Ovary (tissue), 9 donors: ENCODE measurements around the gene CCNK. TPM values are rescaled to one million over a fixed set of nuclear protein-coding genes. Genes with fewer than 3 reads are reported as not detected.

Experiments
- DNase-seq, 5 donors: peaks; one replicate each; pipeline ENCODE4 v3.0.0-alpha.2; 2019 to 2020
- H3K27ac ChIP-seq, 2 donors: fragments of 200-600 bp; one replicate each; pipeline versions ENCODE4 v1.5.1 to v1.8.0; 2019 to 2022
- H3K27me3 ChIP-seq: fragments of 200-600 bp; one replicate; pipeline ENCODE4 v1.8.0; 2022
- H3K36me3 ChIP-seq: fragments of 200-600 bp; sonication (generic); one replicate; pipeline ENCODE4 v1.5.1; 2019
- H3K4me1 ChIP-seq: one replicate; pipeline ENCODE4 v1.8.1; 2013; ENCODE audit warnings: mild to moderate bottlenecking, moderate library complexity; ENCODE audit not compliant: insufficient read depth
- H3K4me3 ChIP-seq: fragments of 200-600 bp; sonication (generic); one replicate; pipeline ENCODE4 v1.5.1; 2017
- H3K9me3 ChIP-seq, 2 donors: fragments of 200-600 bp in 1 of 2; sonication (generic) in 1 of 2; one replicate each; pipeline versions ENCODE4 v1.5.1 to v1.8.1; 2013 to 2019; ENCODE audit warnings: mild to moderate bottlenecking in 1 of 2, moderate library complexity in 1 of 2
- CTCF ChIP-seq, 3 donors: fragments of 450-650 bp in 2 of 3; fragments of 200-600 bp in 1 of 3; IDR thresholded peaks; one replicate each; pipeline versions ENCODE4 v1.5.1 to v1.8.0; 2016 to 2022; ENCODE audit warnings: antibody characterized with exemption in 3 of 3, mild to moderate bottlenecking in 1 of 3
- EP300 ChIP-seq: sonication (generic); formaldehyde crosslinking; IDR thresholded peaks from one replicate; pipeline ENCODE4 v1.6.1; 2017; ENCODE audit warnings: antibody characterized with exemption
- POLR2A ChIP-seq: fragments of 450-650 bp; IDR thresholded peaks from one replicate; pipeline ENCODE4 v1.6.1; 2017; ENCODE audit warnings: antibody characterized with exemption, mild to moderate bottlenecking, moderate library complexity
- WGBS, 3 donors: extraction: QIAGEN DNeasy Blood & Tissue Kit in 1 of 3; methylation state at CpG; one replicate each; pipeline versions ENCODE4 v1.1.5 to v1.1.7; 2013 to 2017; 5-methylcytosine and 5-hydroxymethylcytosine counted together
- intact Hi-C, 4 donors: fragments of 100-400 bp; cut with DNase I; formaldehyde crosslinking; loops; one replicate each; pipeline versions ENCODE4 v1.11.0 to v1.15.1; 2022 to 2023
- polyA plus RNA-seq, 2 donors: library from polyadenylated mRNA; stranded (reverse); fragments of 200-250 nt in 1 of 2; fragments of 350-450 nt in 1 of 2; fragmentation: Illumina TruSeq in 1 of 2; extraction: RNeasy Lipid Tissue Mini Kit (QIAGEN cat#74804) in 1 of 2; gene quantifications; one replicate each; pipeline ENCODE4 v1.2.3, GENCODE V29; 2013 to 2014
- total RNA-seq, 7 donors: library from RNA; depleted of rRNA in 2 of 7; stranded (reverse); fragments of >200 nt in 2 of 7; fragmentation: NEBNext Ultra II Directional in 3 of 7; extraction: Animal tissue kit (Norgen Biotek cat#: 25700) in 3 of 7; gene quantifications; one replicate each; pipeline versions ENCODE4 v1.1.0 to v1.2.4, GENCODE V29; 2016 to 2023
- donor health status: DM: no; HTN: no; CAD: no; lungs with moderate emphysema.
- donor health status: DM: no; HTN: no; CAD: no.
- donor health status: Bipolar disorder and iron deficiency.
- donor health status: DM: yes; HTN: yes; CAD: no.
- donor health status: DM: no; HTN: no; CAD: no.
- donor health status: DM: yes; HTN: yes; CAD: no.

CCNK gene
- total and polyA plus RNA-seq, 9 donors = 17.3 to 60.0 (median 46.8) TPM

DNA sequence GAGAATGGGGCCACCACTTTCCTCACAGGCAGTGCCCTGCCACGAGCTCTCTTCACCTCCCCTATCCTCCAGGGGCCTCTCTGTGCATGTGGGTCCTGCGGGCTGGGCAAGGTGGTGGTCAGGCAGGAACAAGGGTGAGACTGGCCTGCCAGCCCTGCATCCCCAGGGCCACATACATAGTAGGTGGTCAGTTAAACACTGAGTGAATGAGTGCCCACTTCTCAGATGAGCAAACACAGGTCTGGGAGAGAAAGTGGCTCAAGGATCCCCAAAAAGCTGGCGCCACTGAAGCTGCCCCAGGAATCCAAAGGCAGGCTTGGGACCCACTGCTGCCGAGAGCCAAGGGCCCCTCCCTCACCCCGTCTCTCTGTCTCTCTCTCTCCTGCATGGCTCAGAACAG, 51.1 kb downstream of the CCNK start:
- no peak for DNase-seq
- Histone ChIP-seq H3K27me3 (no peaks in the 10 kb centered on the region), H3K27ac (no peak overlapping the region), H3K9me3 (no peaks in the 10 kb centered on the region), H3K36me3 (no peaks in the 10 kb centered on the region), H3K4me3 (no peak overlapping the region), H3K4me1 (no peaks in the 10 kb centered on the region)
- TF ChIP-seq CTCF (IDR thresholded peaks at IDR 0.05) (no peak), EP300 (no peak), POLR2A (no peak)
- intact Hi-C loops = no loop called here
- 87 to 97% (median 93%) methylated on average over 5 of the region's 5 CpGs for WGBS, 3 donors

DNA sequence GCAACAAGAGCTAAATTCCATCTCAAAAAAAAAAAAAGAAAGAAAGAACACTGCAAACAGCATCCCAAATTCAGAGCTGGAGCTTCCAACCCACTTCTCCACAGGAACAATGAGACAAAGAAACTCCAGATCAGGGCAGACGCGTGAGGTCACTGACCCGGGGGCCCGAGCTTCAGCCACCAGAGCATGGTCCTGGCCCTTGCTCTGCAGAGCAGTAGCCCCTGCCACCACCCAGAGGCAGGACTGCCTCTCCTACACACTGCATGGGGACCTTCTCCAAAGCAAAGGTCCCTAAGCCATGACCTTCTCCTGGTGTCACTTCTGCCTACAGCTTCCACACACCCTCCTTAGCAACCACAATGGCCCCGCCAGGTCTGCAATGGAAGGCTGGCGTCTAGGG, 53.1 kb downstream of the CCNK start:
- intact Hi-C loops = no loop called here
- H3K4me3 ChIP-seq = no peak overlapping the region
- H3K36me3 ChIP-seq = no peaks in the 10 kb centered on the region
- no peak overlapping the region for H3K27ac ChIP-seq
- no peaks in the 10 kb centered on the region for H3K9me3 ChIP-seq
- whole genome bisulfite sequencing, 3 donors = 92 to 96% (median 95%) methylated on average over 6 of the region's 6 CpGs
- TF ChIP-seq EP300 = no peak
- TF ChIP-seq CTCF (IDR thresholded peaks at IDR 0.05) = no peak
- TF ChIP-seq POLR2A = no peak
- DNase-seq = no peak
- no peaks in the 10 kb centered on the region for H3K4me1 ChIP-seq
- no peaks in the 10 kb centered on the region for H3K27me3 ChIP-seq

DNA sequence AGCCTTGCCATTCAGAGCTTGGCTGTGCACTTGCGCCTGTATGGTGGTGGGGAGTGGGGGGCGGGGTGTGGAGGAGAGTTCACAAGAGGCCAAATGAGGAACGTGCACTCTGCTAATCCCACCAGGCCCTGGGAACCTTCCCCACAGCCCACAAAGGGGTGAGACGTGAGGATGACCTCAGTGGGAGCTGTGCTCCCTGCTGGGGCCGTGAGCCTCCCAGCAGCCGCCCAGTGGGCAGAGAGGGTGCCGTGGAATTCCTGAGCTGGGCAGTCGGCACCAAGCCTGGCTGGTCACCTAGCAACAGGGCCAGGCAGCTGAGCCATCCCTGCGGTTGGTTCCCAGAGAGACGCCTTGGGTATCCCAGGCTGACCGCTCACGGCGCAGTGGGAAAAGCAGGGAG, 53.7 kb downstream of the CCNK start:
- H3K4me3 ChIP-seq = no peak overlapping the region
- no peaks in the 10 kb centered on the region for H3K4me1 ChIP-seq
- H3K27me3 ChIP-seq = no peaks in the 10 kb centered on the region
- 82 to 92% (median 88%) methylated on average over 13 of the region's 13 CpGs for WGBS, 3 donors
- intact Hi-C loops = no loop called here
- no peak for DNase-seq
- TF ChIP-seq CTCF (IDR thresholded peaks at IDR 0.05) = no peak
- no peak for TF ChIP-seq EP300
- no peak for TF ChIP-seq POLR2A
- H3K9me3 ChIP-seq = no peaks in the 10 kb centered on the region
- H3K27ac ChIP-seq = no peak overlapping the region
- H3K36me3 ChIP-seq = no peaks in the 10 kb centered on the region

DNA sequence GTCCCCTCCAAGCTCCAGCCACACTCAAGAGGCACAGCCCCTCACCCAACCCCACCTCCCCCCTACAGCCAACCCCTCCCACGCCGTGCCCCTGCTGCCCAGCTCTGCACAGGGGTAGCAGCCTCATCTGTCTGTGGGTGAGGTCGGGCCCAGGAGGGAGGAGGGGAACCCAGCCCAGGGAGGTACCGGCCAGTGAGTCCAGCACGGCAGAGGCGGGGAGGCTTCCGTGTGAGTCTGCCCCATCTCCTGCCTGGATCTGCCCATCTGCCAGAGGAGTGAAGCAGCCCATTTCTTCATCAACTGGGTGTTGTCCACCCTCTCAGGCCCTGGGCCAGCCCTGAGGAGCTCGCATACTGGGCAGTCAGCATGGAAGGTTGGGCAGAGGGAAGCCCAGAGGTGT, 54.2 kb downstream of the CCNK start:
- Histone ChIP-seq H3K27me3 (no peaks in the 10 kb centered on the region), H3K4me1 (no peaks in the 10 kb centered on the region), H3K27ac (no peak overlapping the region), H3K36me3 (no peaks in the 10 kb centered on the region), H3K9me3 (no peaks in the 10 kb centered on the region), H3K4me3 (no peak overlapping the region)
- 80 to 91% (median 85%) methylated on average over 8 of the region's 8 CpGs for WGBS, 3 donors
- TF ChIP-seq POLR2A (no peak), EP300 (no peak), CTCF (IDR thresholded peaks at IDR 0.05) (no peak)
- intact Hi-C loops = no loop called here
- DNase-seq = no peak
